SK-N-SH (cell line): Measurements from ENCODE around the gene FAM20C.

Source experiments
- ELF1 ChIP-seq: IDR thresholded peaks from 2 replicates; pipeline ENCODE4 v1.4.0; 2012
- EP300 ChIP-seq, 2 experiments: IDR thresholded peaks; 2 replicates each; pipeline versions ENCODE4 v1.4.0 to v1.6.1; 2012; ENCODE audit warnings: borderline replicate concordance in 1 of 2, low read depth in 1 of 2, low read length in 1 of 2
- EZH2phosphoT487 ChIP-seq: fragments of 200-600 bp; sonication (generic); IDR thresholded peaks from 2 replicates; pipeline ENCODE4 v1.6.1; 2017; ENCODE audit warnings: low read depth, mixed run types, mild to moderate bottlenecking, antibody characterized with exemption, moderate library complexity, borderline replicate concordance
- JUND ChIP-seq: IDR thresholded peaks from 2 replicates; pipeline ENCODE4 v1.4.0; 2012
- POLR2AphosphoS5 ChIP-seq: IDR thresholded peaks from 2 replicates; pipeline ENCODE4 v1.6.1; 2012; ENCODE audit warnings: low read depth, low read length
- RAD21 ChIP-seq: IDR thresholded peaks from 2 replicates; pipeline ENCODE4 v1.6.1; 2012; ENCODE audit warnings: mild to moderate bottlenecking, low read length
- SMC3 ChIP-seq: IDR thresholded peaks from 2 replicates; pipeline ENCODE4 v1.6.1; 2012; ENCODE audit warnings: low read depth, low read length, improper control_type of control experiment
- TAF1 ChIP-seq: IDR thresholded peaks from 2 replicates; pipeline ENCODE4 v1.6.1; 2012; ENCODE audit warnings: low read depth, mild to moderate bottlenecking, low read length, moderate library complexity, borderline replicate concordance
- YY1 ChIP-seq: IDR thresholded peaks from 2 replicates; pipeline ENCODE4 v1.4.0; 2012; ENCODE audit warnings: low read depth, mild to moderate bottlenecking
- TF ChIP-seq, protein P1 (sequence below): fragments of 200-600 bp; sonication (generic); IDR thresholded peaks from 2 replicates; pipeline ENCODE4 v1.6.1; 2017; ENCODE audit warnings: antibody characterized with exemption, mild to moderate bottlenecking, moderate library complexity
- TF ChIP-seq, protein P2 (sequence below): IDR thresholded peaks from 2 replicates; pipeline ENCODE4 v1.6.1; 2012; ENCODE audit warnings: mild to moderate bottlenecking, low read depth, low read length, moderate library complexity
- TF ChIP-seq, protein P3 (sequence below): IDR thresholded peaks from 2 replicates; pipeline ENCODE4; 2012

DNA sequence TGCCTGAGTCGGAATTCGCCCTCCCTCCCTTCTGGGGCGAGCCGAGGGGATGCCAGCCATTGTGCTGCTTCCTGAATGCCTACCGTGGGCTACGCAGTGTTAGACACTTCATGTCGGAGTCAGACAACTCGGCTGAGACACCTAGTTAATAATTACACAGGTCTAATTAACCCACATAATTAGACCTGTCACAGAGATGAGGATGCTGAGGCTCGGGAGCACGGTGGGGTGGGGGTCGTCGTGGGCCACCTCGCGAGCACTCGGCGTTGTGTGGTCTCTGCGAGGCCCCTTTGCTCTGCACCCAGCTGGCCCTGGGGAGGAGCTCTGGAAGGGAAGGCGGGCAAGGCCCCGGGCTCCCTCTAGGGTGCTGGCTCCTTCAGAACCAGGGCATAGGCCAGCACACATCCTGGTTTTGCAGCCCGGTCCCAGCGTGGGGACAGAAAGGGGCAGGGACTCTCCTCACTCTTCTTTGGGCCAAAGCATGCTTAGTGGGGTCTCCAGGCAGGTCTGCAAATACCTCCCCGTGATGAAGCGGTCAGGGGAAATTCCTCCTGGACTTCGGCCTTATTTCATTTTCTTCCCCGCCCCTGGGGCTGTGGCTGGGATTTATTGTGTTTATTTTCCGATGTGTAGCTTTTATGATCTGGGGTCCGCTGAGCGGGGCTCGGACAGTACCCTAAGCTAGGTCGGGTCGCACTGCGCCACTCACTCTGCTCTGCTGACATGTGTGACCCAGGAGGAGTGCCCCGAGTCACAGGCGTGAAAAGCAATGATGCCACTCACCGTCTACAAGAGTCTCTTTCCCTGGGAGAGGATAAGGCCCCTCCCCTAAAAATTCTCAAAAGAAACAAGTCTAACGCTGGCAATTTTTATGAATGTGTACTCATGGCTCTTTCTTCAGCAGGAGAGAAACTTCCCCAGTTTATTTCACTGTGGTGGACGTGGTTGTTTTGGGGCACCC lies 92.7 kb downstream of the FAM20C start:
- TF ChIP-seq, protein P1, sequence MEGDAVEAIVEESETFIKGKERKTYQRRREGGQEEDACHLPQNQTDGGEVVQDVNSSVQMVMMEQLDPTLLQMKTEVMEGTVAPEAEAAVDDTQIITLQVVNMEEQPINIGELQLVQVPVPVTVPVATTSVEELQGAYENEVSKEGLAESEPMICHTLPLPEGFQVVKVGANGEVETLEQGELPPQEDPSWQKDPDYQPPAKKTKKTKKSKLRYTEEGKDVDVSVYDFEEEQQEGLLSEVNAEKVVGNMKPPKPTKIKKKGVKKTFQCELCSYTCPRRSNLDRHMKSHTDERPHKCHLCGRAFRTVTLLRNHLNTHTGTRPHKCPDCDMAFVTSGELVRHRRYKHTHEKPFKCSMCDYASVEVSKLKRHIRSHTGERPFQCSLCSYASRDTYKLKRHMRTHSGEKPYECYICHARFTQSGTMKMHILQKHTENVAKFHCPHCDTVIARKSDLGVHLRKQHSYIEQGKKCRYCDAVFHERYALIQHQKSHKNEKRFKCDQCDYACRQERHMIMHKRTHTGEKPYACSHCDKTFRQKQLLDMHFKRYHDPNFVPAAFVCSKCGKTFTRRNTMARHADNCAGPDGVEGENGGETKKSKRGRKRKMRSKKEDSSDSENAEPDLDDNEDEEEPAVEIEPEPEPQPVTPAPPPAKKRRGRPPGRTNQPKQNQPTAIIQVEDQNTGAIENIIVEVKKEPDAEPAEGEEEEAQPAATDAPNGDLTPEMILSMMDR = no peak
- TF ChIP-seq, protein P2, sequence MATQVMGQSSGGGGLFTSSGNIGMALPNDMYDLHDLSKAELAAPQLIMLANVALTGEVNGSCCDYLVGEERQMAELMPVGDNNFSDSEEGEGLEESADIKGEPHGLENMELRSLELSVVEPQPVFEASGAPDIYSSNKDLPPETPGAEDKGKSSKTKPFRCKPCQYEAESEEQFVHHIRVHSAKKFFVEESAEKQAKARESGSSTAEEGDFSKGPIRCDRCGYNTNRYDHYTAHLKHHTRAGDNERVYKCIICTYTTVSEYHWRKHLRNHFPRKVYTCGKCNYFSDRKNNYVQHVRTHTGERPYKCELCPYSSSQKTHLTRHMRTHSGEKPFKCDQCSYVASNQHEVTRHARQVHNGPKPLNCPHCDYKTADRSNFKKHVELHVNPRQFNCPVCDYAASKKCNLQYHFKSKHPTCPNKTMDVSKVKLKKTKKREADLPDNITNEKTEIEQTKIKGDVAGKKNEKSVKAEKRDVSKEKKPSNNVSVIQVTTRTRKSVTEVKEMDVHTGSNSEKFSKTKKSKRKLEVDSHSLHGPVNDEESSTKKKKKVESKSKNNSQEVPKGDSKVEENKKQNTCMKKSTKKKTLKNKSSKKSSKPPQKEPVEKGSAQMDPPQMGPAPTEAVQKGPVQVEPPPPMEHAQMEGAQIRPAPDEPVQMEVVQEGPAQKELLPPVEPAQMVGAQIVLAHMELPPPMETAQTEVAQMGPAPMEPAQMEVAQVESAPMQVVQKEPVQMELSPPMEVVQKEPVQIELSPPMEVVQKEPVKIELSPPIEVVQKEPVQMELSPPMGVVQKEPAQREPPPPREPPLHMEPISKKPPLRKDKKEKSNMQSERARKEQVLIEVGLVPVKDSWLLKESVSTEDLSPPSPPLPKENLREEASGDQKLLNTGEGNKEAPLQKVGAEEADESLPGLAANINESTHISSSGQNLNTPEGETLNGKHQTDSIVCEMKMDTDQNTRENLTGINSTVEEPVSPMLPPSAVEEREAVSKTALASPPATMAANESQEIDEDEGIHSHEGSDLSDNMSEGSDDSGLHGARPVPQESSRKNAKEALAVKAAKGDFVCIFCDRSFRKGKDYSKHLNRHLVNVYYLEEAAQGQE = no peak
- TF ChIP-seq EZH2phosphoT487 (no peak), POLR2AphosphoS5 (no peak), ELF1 (no peak), RAD21 (no peak), YY1 (no peak), JUND (no peak), EP300 (IDR thresholded peaks at IDR 0.05; ENCODE audit: borderline replicate concordance in 1 of 2, low read depth in 1 of 2, low read length in 1 of 2) (no peak), SMC3 (no peak), TAF1 (no peak)
- TF ChIP-seq, protein P3, sequence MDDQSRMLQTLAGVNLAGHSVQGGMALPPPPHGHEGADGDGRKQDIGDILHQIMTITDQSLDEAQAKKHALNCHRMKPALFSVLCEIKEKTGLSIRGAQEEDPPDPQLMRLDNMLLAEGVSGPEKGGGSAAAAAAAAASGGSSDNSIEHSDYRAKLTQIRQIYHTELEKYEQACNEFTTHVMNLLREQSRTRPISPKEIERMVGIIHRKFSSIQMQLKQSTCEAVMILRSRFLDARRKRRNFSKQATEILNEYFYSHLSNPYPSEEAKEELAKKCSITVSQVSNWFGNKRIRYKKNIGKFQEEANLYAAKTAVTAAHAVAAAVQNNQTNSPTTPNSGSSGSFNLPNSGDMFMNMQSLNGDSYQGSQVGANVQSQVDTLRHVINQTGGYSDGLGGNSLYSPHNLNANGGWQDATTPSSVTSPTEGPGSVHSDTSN = no peak
